ENCODE results near the gene COL27A1. TPM values are rescaled to one million over a fixed set of nuclear protein-coding genes. Genes with fewer than 3 reads are reported as not detected.

Gene COL27A1
- total and polyA plus RNA-seq, 9 of the 15 experiments (the other 6 are each of a cell fraction or from before 2014, with no cell fraction given): 0.07 TPM; not detected in 8

DNA sequence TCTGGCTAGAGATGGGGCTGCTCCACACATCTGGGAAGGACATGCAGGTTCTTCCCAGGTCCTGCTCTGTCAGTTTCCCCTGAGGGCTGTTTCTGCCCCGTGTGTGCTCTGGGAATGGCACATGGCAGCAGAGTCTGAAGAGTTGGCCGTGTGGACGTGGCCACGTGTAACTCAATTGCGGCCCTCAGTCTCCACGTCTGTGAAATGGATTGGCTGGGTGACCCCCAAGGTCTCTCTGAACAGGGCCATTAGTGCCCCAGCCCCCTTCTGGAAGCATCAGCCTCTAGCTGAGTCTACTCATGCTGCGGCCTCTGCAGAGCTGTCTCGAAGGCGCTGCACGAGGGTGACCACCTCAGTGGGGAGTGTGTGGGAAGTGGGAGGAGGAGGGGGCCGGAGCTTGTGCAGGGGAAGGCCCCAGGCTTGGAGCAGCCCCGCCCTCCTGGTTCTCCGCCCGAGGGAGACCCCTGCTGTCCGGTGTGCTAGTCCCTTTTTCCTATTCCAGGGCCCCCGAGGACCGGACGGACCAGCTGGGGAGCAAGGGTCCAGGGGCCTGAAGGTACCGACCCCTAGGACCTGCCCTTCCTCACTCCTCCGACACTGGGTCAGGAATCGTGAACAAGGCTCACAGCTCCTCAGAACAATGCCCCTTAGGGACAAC, 108.6 kb downstream of the COL27A1 start:
- Histone ChIP-seq H3K4me1 (replicated peaks in 1 of 2; ENCODE audit: control insufficient read depth in 2 of 2, insufficient read depth in 2 of 2, low read length in 2 of 2) (no peaks in the 10 kb centered on the region), H3K79me2 (ENCODE audit: control insufficient read depth, insufficient read depth, low read length) (no peaks in the 10 kb centered on the region), H3K27me3 (ENCODE audit: control insufficient read depth in 2 of 2, insufficient read depth in 2 of 2, low read length in 2 of 2) (peaks cover 0 to 68% of the 10 kb centered on the region in 2 experiments; a peak in 3 of 5 replicates), H3K9ac (ENCODE audit: insufficient read depth in 1 of 2, low read depth in 2 of 2, low read length in 2 of 2) (no peak overlapping the region), H3K9me1 (ENCODE audit: control insufficient read depth, insufficient read depth, low read length) (no peaks in the 10 kb centered on the region), H3K4me3 (no peak overlapping the region), H3K4me2 (ENCODE audit: insufficient read depth, low read length) (no peak overlapping the region), H3K27ac (ENCODE audit: extremely low read depth, low read depth, low read length) (no peak overlapping the region), H2AFZ (ENCODE audit: low read depth, low read length) (no peak overlapping the region), H4K20me1 (replicated peaks; ENCODE audit: control insufficient read depth, insufficient read depth, low read length) (peaks cover 8% of the 10 kb centered on the region), H3K36me3 (ENCODE audit: control insufficient read depth, insufficient read depth, low read length) (no peaks in the 10 kb centered on the region), H3K9me3 (replicated peaks; ENCODE audit: control insufficient read depth, insufficient read depth, low read depth, low read length) (no peaks in the 10 kb centered on the region)
- CTCF ChIA-PET (ENCODE audit: low intra/inter-chr PET ratio): interaction anchor here (0.6 kb wide), 1 partner anchor 224 kb away, joined by 4 read pairs; no protein-coding TSS in a partner anchor
- POLR2A ChIA-PET: interaction anchor here (0.9 kb wide), 1 partner anchor 532 kb away, joined by 3 read pairs; no protein-coding TSS in a partner anchor
- in situ Hi-C loops (cut with MboI) (no loop called here), intact Hi-C loops (cut with micrococcal nuclease) (loop anchor here (5.0 kb wide), 1 partner anchor 107 kb away; the partner anchor contains the start of gene COL27A1)
- FAIRE-seq: no peak
- BruUV-seq (replicated peaks): no TSS peak
- ATAC-seq: peak; percentile 78
- DNase-seq (ENCODE audit: extremely low read depth in 1 of 4, low spot score in 3 of 4): peak; percentile 37 to 58 (median 51)
- 1% methylated on average over 19 of the region's 21 CpGs for WGBS (ENCODE audit: insufficient coverage, low coverage, missing lambda C conversion rate)
- TF ChIP-seq XRCC4 (IDR thresholded peaks at IDR 0.05; ENCODE audit: extremely low read depth, insufficient read depth, insufficient read length) (no peak), REST (IDR thresholded peaks at IDR 0.05; ENCODE audit: borderline replicate concordance) (peak; percentile 45; the same call in 1 of the 2 replicates), REST (CRISPR knock-in tag; IDR thresholded peaks at IDR 0.05; ENCODE audit: low read depth) (no peak), CTCF (IDR thresholded peaks at IDR 0.05 in 2 of 3, conservative IDR thresholded peaks at IDR 0.05 in 1 of 3; ENCODE audit: insufficient read depth in 2 of 3, low read depth in 1 of 3, low read length in 3 of 3) (peak; percentile 35 to 52 (median 45)), SMC3 (conservative IDR thresholded peaks at IDR 0.05; ENCODE audit: insufficient read depth, low read depth, low read length) (0 out of 2 replicates have a peak, but pooled peaks have one; percentile 18), PCBP1 (IDR thresholded peaks at IDR 0.05; ENCODE audit: low read depth, low read length, poor library complexity, severe bottlenecking) (no peak), RBM25 (IDR thresholded peaks at IDR 0.05; ENCODE audit: low read depth, low read length, severe bottlenecking) (peak; percentile 23), RAD21 (CRISPR knock-in tag; conservative IDR thresholded peaks at IDR 0.05 in 1 of 2, IDR thresholded peaks at IDR 0.05 in 1 of 2) (peak; percentile 33 to 55; a peak in 3 of 4 replicates)

Data from K562 (cell line).